HCT116 (cell line): ENCODE measurements around the gene ICE1. TPM values are rescaled to one million over a fixed set of nuclear protein-coding genes. Genes with fewer than 3 reads are reported as not detected.

ENCODE experiments used
- ATAC-seq: fragments of 200-7000 bp; cut with Tn5 transposase; 2 replicates; pipeline ENCODE4 v1.9.1; 2020; ENCODE audit warnings: mild to moderate bottlenecking, moderate library complexity
- BruUV-seq: library from RNA; stranded (reverse); fragments of 400-500 nt; replicated peaks from 2 replicates; lab custom pipeline; 2021; lab: Mats Ljungman, UMichigan
- CTCF ChIA-PET: fragments of 300-600 bp; sonication (Branson Sonifier 250); formaldehyde crosslinking; loops from one replicate; lab custom pipeline; 2021; ENCODE audit warnings: antibody characterized with exemption; lab: Charles Lee
- POLR2A ChIA-PET: fragments of 300-600, 350-600 bp; sonication (Branson Sonifier 250); formaldehyde crosslinking; loops from one replicate; lab custom pipeline; 2021; ENCODE audit warnings: antibody characterized with exemption; lab: Charles Lee
- RAD21 ChIA-PET, 2 experiments: fragments of 300-600 bp; sonication (Branson Sonifier 250); formaldehyde crosslinking; loops; one replicate each; lab custom pipeline; 2023; ENCODE audit warnings: low total read pairs in 2 of 2; ENCODE audit not compliant: uncharacterized antibody in 2 of 2, unreplicated experiment in 2 of 2, low non-redundant PET in 1 of 2; lab: Charles Lee
- DNase-seq: peaks from one replicate; pipeline ENCODE4 v3.0.0-alpha.2; 2010; ENCODE audit warnings: low read depth, low spot score
- H2AFZ ChIP-seq: fragments of 200-600 bp; shearing (Covaris generic), sonication (generic); 2 replicates; pipeline ENCODE4 v1.6.1; 2017; ENCODE audit warnings: low read depth, mixed run types, mixed read lengths, antibody characterized with exemption, low read length; ENCODE audit not compliant: poor library complexity, severe bottlenecking
- H3K27ac ChIP-seq: 2 replicates; pipeline ENCODE4 v1.5.1; 2012; ENCODE audit warnings: low read depth, low read length
- H3K27me3 ChIP-seq: fragments of 200-600 bp; sonication (generic); 2 replicates; pipeline ENCODE4 v1.6.1; 2016; ENCODE audit warnings: mixed run types, low read length, mixed read lengths; ENCODE audit not compliant: insufficient read depth
- H3K36me3 ChIP-seq, 2 experiments: fragments of 200-500 bp in 1 of 2; fragments of 200-600 bp in 1 of 2; sonication (Bioruptor generic) in 1 of 2; sonication (generic) in 1 of 2; 2 replicates each; pipeline versions ENCODE4 v1.5.1 to v1.6.1; 2014 to 2016; ENCODE audit warnings: low read length in 2 of 2, inconsistent platforms in 1 of 2, mixed read lengths in 1 of 2, mixed run types in 1 of 2; ENCODE audit not compliant: insufficient read depth in 2 of 2, control insufficient read depth in 1 of 2
- H3K4me1 ChIP-seq, 2 experiments: fragments of 200-600 bp in 1 of 2; sonication (generic) in 1 of 2; 2 replicates each; pipeline versions ENCODE4 v1.5.1 to v1.6.1; 2012 to 2017; ENCODE audit warnings: low read length in 2 of 2, inconsistent platforms in 1 of 2, mild to moderate bottlenecking in 1 of 2, mixed read lengths in 1 of 2, mixed run types in 1 of 2, moderate library complexity in 1 of 2; ENCODE audit not compliant: insufficient read depth in 2 of 2, control insufficient read depth in 1 of 2
- H3K4me2 ChIP-seq: fragments of 200-600 bp; sonication (generic); 2 replicates; pipeline ENCODE4 v1.6.1; 2017; ENCODE audit warnings: mixed run types, low read length, mixed read lengths
- H3K4me3 ChIP-seq, 2 experiments: fragments of 200-600 bp in 1 of 2; sonication (generic) in 1 of 2; replicated peaks in 1 of 2; 2 replicates each; pipeline ENCODE4 v1.5.1; 2011 to 2016; ENCODE audit warnings: low read length in 2 of 2, control low read depth in 1 of 2, low read depth in 1 of 2, mild to moderate bottlenecking in 1 of 2, mixed read lengths in 1 of 2, mixed run types in 1 of 2
- H3K79me2 ChIP-seq: fragments of 200-600 bp; sonication (generic); 2 replicates; pipeline ENCODE4 v1.6.1; 2017; ENCODE audit warnings: mild to moderate bottlenecking, mixed run types, low read length, moderate library complexity, mixed read lengths; ENCODE audit not compliant: insufficient read depth
- H3K9ac ChIP-seq: fragments of 200-600 bp; sonication (generic); 2 replicates; pipeline ENCODE4 v1.6.1; 2016; ENCODE audit warnings: low read length, mixed read lengths
- H3K9me2 ChIP-seq: fragments of 200-600 bp; sonication (generic), shearing (Covaris generic); 2 replicates; pipeline ENCODE4 v1.6.1; 2017; ENCODE audit warnings: mixed run types, mild to moderate bottlenecking, moderate library complexity; ENCODE audit not compliant: insufficient read depth
- H3K9me3 ChIP-seq, 2 experiments: fragments of 200-500 bp in 1 of 2; fragments of 200-600 bp in 1 of 2; sonication (Bioruptor generic) in 1 of 2; sonication (generic) in 1 of 2; 2 replicates each; pipeline ENCODE4 v1.6.1; 2014 to 2017; ENCODE audit warnings: low read length in 2 of 2, mixed read lengths in 2 of 2, inconsistent platforms in 1 of 2, low read depth in 1 of 2, mild to moderate bottlenecking in 1 of 2, mixed run types in 1 of 2, moderate library complexity in 1 of 2; ENCODE audit not compliant: control insufficient read depth in 1 of 2, insufficient read depth in 1 of 2
- H4K20me1 ChIP-seq: fragments of 200-600 bp; sonication (generic), shearing (Covaris generic); 2 replicates; pipeline ENCODE4 v1.6.1; 2017; ENCODE audit warnings: mixed run types, mild to moderate bottlenecking, moderate library complexity; ENCODE audit not compliant: insufficient read depth
- ATF3 ChIP-seq: IDR thresholded peaks from 2 replicates; pipeline ENCODE4 v1.6.1; 2012
- CBX3 ChIP-seq: IDR thresholded peaks from 2 replicates; pipeline ENCODE4 v1.6.1; 2012; ENCODE audit warnings: low read depth
- CEBPB ChIP-seq: IDR thresholded peaks from 2 replicates; pipeline ENCODE4 v1.6.1; 2012; ENCODE audit warnings: low read depth
- EGR1 ChIP-seq: IDR thresholded peaks from 2 replicates; pipeline ENCODE4 v1.6.1; 2012; ENCODE audit warnings: low read depth
- ELF1 ChIP-seq: IDR thresholded peaks from 2 replicates; pipeline ENCODE4 v1.6.1; 2012; ENCODE audit warnings: low read depth, borderline replicate concordance
- EZH2phosphoT487 ChIP-seq: fragments of 200-600 bp; IDR thresholded peaks from 2 replicates; pipeline ENCODE4 v1.6.1; 2018; ENCODE audit warnings: antibody characterized with exemption, borderline replicate concordance
- POLR2A ChIP-seq: IDR thresholded peaks from 2 replicates; pipeline ENCODE4 v1.7.0; 2011; ENCODE audit warnings: borderline replicate concordance; ENCODE audit not compliant: insufficient read depth, insufficient read length; ENCODE audit errors: extremely low read depth
- REST ChIP-seq: IDR thresholded peaks from 2 replicates; pipeline ENCODE4 v1.6.1; 2012; ENCODE audit warnings: low read depth
- SIN3A ChIP-seq: IDR thresholded peaks from 2 replicates; pipeline ENCODE4 v1.6.1; 2012; ENCODE audit warnings: low read depth
- ZFX ChIP-seq: fragments of 450-650 bp; IDR thresholded peaks from 2 replicates; pipeline ENCODE4 v1.6.1; 2017
- ZNF274 ChIP-seq: fragments of 200-500 bp; sonication (Bioruptor generic); IDR thresholded peaks from 2 replicates; pipeline ENCODE4 v1.6.1; 2014; ENCODE audit warnings: mild to moderate bottlenecking, low read depth, low read length, inconsistent platforms
- intact Hi-C: fragments of 100-400 bp; cut with micrococcal nuclease; formaldehyde crosslinking; loops from 2 replicates; pipeline ENCODE4 v1.10.0; 2022
- total RNA-seq: library from RNA; stranded (reverse); gene quantifications from one replicate; pipeline ENCODE4 v1.2.1, GENCODE V29; 2021; ENCODE audit not compliant: unreplicated experiment

ICE1 gene
- total RNA-seq, 1 experiment from 2014 or later, result 30.0 TPM

GRCh38 chr5:5414999-5415398 is 7.5 kb upstream of the ICE1 start:
- CTCF ChIA-PET, result no interaction called here
- Histone ChIP-seq H3K9me3 (peaks cover 0 to under 1% of the 10 kb centered on the region in 2 experiments; a peak in 1 of 4 replicates), H3K79me2 (no peaks in the 10 kb centered on the region), H4K20me1 (no peaks in the 10 kb centered on the region), H3K36me3 (no peaks in the 10 kb centered on the region; a peak in 1 of 4 replicates), H3K4me3 (no peak overlapping the region), H2AFZ (no peak overlapping the region), H3K4me2 (no peak overlapping the region), H3K4me1 (peaks cover 0 to 5% of the 10 kb centered on the region in 2 experiments; a peak in 3 of 4 replicates), H3K9ac (no peak overlapping the region), H3K9me2 (no peaks in the 10 kb centered on the region), H3K27ac (no peak overlapping the region), H3K27me3 (no peaks in the 10 kb centered on the region)
- RAD21 ChIA-PET, result no interaction called here
- TF ChIP-seq POLR2A (no peak), ZFX (no peak), EZH2phosphoT487 (no peak), CBX3 (no peak), ELF1 (no peak), ZNF274 (no peak), ATF3 (no peak), SIN3A (no peak), EGR1 (no peak), REST (no peak), CEBPB (no peak)
- no peak for ATAC-seq
- DNase-seq, result no peak
- POLR2A ChIA-PET, result no interaction called here
- intact Hi-C loops, result no loop called here
- no TSS peak for BruUV-seq
